Measurements from ENCODE around the gene WDR86. TPM values are rescaled to one million over a fixed set of nuclear protein-coding genes. Genes with fewer than 3 reads are reported as not detected.

WDR86 gene
- total RNA-seq, 1 experiment from 2014 or later, result not detected

DNA sequence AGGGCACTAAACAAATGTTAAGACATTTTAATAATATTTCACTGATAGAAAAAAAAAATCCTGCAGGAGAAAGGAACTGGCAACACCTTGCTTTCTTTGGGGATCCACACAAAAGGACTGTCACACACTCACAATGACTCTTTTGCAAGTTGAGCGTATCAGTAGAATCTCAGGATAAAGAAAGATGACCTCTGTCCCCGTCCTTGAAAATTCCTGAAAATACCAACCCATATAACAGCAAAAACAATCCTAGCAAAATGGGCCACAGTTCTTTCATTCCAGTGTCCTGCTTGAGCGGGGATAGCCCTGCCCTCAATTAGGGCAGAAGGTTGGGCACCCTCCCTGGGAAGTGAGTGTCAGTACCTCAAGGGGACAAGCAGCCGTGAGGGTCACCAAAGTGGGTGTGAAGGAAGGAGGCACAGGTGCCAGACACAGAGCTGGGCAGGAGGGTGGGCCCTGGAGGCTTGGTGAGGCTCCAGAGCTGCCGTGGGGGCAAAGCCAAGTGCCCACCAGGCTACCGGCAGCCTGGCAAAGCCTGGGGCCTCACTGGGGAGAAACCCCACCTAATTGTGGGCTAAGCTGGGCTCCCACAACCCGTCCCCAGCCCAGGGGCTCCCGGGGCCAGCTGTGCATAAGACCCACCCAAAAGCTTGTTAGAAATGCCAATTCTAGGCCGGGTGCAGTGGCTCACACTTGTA is 2.8 kb downstream of the WDR86 start:
- Mint-ChIP-seq H3K9me3 (ENCODE audit: low read depth, unreplicated experiment) (no peaks in the 10 kb centered on the region), H3K4me1 (ENCODE audit: low read depth, unreplicated experiment) (peaks cover 18% of the 10 kb centered on the region), H3K27me3 (ENCODE audit: unreplicated experiment) (peaks cover 31% of the 10 kb centered on the region), H3K27ac (ENCODE audit: unreplicated experiment) (no peak overlapping the region), H3K36me3 (ENCODE audit: insufficient read depth, unreplicated experiment) (peaks cover 5% of the 10 kb centered on the region), H3K4me3 (ENCODE audit: low read depth, unreplicated experiment) (no peak overlapping the region)
- TF ChIP-seq, protein P1, sequence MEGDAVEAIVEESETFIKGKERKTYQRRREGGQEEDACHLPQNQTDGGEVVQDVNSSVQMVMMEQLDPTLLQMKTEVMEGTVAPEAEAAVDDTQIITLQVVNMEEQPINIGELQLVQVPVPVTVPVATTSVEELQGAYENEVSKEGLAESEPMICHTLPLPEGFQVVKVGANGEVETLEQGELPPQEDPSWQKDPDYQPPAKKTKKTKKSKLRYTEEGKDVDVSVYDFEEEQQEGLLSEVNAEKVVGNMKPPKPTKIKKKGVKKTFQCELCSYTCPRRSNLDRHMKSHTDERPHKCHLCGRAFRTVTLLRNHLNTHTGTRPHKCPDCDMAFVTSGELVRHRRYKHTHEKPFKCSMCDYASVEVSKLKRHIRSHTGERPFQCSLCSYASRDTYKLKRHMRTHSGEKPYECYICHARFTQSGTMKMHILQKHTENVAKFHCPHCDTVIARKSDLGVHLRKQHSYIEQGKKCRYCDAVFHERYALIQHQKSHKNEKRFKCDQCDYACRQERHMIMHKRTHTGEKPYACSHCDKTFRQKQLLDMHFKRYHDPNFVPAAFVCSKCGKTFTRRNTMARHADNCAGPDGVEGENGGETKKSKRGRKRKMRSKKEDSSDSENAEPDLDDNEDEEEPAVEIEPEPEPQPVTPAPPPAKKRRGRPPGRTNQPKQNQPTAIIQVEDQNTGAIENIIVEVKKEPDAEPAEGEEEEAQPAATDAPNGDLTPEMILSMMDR (IDR thresholded peaks at IDR 0.05; ENCODE audit: unreplicated experiment), result no peak
- no peak for DNase-seq
- CTCF ChIA-PET, result no interaction called here
- intact Hi-C loops (cut with micrococcal nuclease; ENCODE audit: unreplicated experiment), result no loop called here
- no TSS peak for BruUV-seq (replicated peaks)

DNA sequence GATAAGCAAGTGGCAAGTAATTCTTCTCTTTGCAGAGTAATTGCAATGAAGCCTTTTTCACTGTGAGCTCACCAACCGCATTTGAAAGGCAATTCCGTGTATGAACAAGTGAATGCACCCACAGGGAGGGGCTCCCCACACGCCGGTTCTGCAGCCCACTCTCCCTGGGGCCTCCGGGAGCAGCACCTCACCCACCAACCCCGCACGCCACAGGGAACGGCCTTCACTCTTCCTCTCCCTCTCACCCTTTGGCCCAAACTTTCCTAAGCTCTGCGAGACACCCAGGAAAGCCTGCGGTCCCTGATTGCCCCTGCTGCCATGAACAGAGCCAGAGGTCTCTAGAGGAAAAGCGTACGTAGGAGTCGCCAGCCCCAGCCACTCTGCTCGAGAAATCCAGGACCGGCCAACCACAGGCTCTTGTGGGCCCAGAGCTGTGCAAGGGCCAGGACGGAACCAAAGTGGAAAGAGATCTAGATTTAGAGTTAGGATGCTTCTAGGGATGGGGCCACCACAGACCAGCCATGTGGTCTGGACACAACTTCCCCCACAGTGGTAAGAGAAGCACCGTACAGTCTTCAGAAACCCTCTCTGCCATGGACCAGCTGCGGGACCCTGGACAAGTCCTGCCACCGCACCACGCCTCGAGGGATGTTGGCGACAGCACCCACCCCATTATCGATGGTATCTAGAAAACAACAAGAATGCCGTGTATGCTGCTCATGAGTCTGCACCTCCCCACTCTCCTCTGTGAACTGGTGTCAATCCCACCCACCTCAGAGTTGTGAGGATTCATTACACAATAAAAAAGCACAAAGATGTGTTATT is 3.6 kb downstream of the WDR86 start:
- Mint-ChIP-seq H3K4me3 (ENCODE audit: low read depth, unreplicated experiment) (no peak overlapping the region), H3K27ac (ENCODE audit: unreplicated experiment) (no peak overlapping the region), H3K4me1 (ENCODE audit: low read depth, unreplicated experiment) (peaks cover 18% of the 10 kb centered on the region), H3K36me3 (ENCODE audit: insufficient read depth, unreplicated experiment) (peaks cover 5% of the 10 kb centered on the region), H3K27me3 (ENCODE audit: unreplicated experiment) (peaks cover 30% of the 10 kb centered on the region), H3K9me3 (ENCODE audit: low read depth, unreplicated experiment) (no peaks in the 10 kb centered on the region)
- BruUV-seq (replicated peaks), result no TSS peak
- intact Hi-C loops (cut with micrococcal nuclease; ENCODE audit: unreplicated experiment), result no loop called here
- TF ChIP-seq, protein P1 (IDR thresholded peaks at IDR 0.05; ENCODE audit: unreplicated experiment), result no peak
- no peak for DNase-seq
- CTCF ChIA-PET, result no interaction called here

DNA sequence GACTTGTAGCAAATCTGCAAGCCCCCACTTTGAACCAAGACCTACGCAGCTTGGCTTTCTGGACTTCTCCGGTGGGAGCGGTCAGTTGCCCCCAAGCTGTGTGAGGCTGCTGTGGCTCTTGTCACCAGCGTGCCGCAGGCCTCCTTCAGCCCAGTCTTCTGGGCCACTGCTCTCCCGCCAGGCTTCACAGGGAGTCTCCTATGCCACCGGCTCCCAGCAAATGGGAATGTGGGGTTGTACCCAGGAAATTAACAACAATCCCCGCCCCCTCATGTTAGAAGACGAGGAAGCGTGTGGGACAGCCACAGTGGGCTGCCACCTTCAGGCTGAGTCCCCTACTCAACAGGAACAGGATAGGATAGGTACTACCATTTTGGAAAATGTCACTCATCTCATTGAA is 4.2 kb downstream of the WDR86 start:
- intact Hi-C loops (cut with micrococcal nuclease; ENCODE audit: unreplicated experiment), result no loop called here
- BruUV-seq (replicated peaks), result no TSS peak
- DNase-seq, result no peak
- Mint-ChIP-seq H3K27ac (ENCODE audit: unreplicated experiment) (no peak overlapping the region), H3K9me3 (ENCODE audit: low read depth, unreplicated experiment) (no peaks in the 10 kb centered on the region), H3K36me3 (ENCODE audit: insufficient read depth, unreplicated experiment) (no peaks in the 10 kb centered on the region), H3K4me1 (ENCODE audit: low read depth, unreplicated experiment) (peaks cover 18% of the 10 kb centered on the region), H3K27me3 (ENCODE audit: unreplicated experiment) (peaks cover 30% of the 10 kb centered on the region), H3K4me3 (ENCODE audit: low read depth, unreplicated experiment) (no peak overlapping the region)
- TF ChIP-seq, protein P1 (IDR thresholded peaks at IDR 0.05; ENCODE audit: unreplicated experiment), result no peak
- CTCF ChIA-PET, result no interaction called here

DNA sequence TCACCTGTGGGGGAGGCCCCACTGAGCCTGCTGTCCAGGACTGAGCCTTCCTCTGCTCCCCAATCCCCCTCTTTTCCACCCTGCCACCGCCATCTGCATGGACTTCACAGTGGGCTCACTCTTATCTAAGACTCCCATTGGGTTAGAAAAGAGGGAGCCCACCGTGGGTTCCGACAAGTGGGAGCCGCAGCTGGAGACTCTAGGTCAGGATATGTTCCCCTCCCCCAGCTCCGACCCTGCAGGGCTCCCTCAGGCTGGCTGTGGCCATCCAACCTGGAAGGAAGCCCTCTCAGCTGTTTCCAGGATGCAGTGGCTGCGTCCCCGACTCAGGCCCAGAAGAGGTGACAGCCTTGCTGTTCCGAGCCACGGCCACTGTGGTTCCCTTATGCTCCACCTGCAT is 4.8 kb downstream of the WDR86 start:
- Mint-ChIP-seq H3K4me1 (ENCODE audit: low read depth, unreplicated experiment) (peaks cover 18% of the 10 kb centered on the region), H3K4me3 (ENCODE audit: low read depth, unreplicated experiment) (no peak overlapping the region), H3K27ac (ENCODE audit: unreplicated experiment) (no peak overlapping the region), H3K9me3 (ENCODE audit: low read depth, unreplicated experiment) (no peaks in the 10 kb centered on the region), H3K36me3 (ENCODE audit: insufficient read depth, unreplicated experiment) (no peaks in the 10 kb centered on the region), H3K27me3 (ENCODE audit: unreplicated experiment) (peaks cover 31% of the 10 kb centered on the region)
- TF ChIP-seq, protein P1 (IDR thresholded peaks at IDR 0.05; ENCODE audit: unreplicated experiment), result no peak
- BruUV-seq (replicated peaks), result no TSS peak
- intact Hi-C loops (cut with micrococcal nuclease; ENCODE audit: unreplicated experiment), result no loop called here
- CTCF ChIA-PET, result no interaction called here
- DNase-seq, result no peak
